ENCODE measurements around the gene ELOB. TPM values are rescaled to one million over a fixed set of nuclear protein-coding genes. Genes with fewer than 3 reads are reported as not detected.

The ELOB gene
- total RNA-seq, 1 donor from 2014 or later: 196 TPM

DNA sequence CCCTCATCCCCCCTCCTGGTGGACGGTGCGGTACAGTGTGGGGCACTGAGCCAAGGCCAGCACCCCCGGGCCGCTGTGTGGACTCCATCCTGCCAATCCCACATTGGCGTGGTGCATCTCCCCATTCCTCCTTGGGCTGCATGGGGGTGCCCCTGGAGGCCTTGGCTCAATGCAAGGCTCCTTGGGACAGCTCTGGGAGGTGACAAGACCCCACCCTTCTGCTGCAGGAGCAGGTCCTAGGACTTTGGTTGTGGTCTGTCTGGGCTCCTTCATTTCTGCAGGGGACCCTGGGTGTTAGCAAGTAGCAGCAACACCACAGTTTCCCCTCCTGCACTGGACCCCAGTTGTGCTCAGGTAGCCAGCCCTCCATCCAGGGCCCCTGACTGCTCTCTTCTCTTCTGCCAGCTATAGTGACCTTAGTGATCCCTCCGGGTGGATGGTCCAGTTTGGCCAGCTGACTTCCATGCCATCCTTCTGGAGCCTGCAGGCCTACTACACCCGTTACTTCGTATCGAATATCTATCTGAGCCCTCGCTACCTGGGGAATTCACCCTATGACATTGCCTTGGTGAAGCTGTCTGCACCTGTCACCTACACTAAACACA, 41.3 kb upstream of the ELOB start:
- no peaks in the 10 kb centered on the region for H3K9me3 ChIP-seq
- TF ChIP-seq, protein P1, sequence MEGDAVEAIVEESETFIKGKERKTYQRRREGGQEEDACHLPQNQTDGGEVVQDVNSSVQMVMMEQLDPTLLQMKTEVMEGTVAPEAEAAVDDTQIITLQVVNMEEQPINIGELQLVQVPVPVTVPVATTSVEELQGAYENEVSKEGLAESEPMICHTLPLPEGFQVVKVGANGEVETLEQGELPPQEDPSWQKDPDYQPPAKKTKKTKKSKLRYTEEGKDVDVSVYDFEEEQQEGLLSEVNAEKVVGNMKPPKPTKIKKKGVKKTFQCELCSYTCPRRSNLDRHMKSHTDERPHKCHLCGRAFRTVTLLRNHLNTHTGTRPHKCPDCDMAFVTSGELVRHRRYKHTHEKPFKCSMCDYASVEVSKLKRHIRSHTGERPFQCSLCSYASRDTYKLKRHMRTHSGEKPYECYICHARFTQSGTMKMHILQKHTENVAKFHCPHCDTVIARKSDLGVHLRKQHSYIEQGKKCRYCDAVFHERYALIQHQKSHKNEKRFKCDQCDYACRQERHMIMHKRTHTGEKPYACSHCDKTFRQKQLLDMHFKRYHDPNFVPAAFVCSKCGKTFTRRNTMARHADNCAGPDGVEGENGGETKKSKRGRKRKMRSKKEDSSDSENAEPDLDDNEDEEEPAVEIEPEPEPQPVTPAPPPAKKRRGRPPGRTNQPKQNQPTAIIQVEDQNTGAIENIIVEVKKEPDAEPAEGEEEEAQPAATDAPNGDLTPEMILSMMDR (IDR thresholded peaks at IDR 0.05): no peak
- H3K27me3 ChIP-seq (ENCODE audit: low read depth): peaks cover 22% of the 10 kb centered on the region
- H3K27ac ChIP-seq: no peak overlapping the region
- no peaks in the 10 kb centered on the region for H3K4me1 ChIP-seq
- no peaks in the 10 kb centered on the region for H3K36me3 ChIP-seq
- no peak overlapping the region for H3K4me3 ChIP-seq
- ATAC-seq (no peak), DNase-seq (peak; percentile 29)
- intact Hi-C loops (cut with DNase I): no loop called here

DNA sequence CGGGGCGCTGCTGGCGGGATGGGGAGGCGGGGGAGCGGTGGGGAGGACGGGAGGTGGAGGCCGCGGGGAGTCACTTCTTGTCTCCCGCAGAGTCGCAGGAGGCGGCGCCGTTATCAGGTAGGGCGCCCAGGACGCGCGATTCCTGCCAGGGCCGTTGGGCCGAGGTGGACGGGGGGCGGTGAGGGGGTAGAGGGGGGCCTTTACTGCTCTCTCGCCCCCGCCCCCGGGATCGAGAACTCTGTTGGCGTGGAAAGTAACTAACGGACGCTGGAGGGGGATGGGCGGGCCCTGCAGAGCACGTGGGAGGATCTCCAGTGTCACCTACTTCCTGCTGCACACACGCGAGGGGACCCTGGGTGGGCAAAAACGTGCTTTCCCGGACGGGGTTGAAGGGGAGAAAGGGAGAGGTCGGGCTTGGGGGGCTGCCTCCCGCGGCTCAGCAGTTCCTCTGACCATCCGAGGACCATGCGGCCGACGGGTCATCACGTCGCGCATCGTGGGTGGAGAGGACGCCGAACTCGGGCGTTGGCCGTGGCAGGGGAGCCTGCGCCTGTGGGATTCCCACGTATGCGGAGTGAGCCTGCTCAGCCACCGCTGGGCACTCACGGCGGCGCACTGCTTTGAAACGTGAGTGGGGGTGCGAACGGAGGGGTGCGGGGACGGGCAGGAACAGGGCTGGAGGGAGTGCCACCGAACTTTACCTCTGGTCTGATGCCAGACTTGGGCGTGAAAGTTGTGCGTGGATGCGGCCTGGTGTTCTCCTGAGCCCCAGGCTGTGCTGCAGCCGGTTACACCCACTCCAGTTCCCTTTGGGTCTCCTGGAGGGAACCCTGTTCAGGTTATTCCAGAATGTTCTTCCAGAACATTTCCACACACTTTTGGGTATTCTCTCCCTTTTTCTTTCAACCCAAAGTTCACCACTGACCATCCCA, 40.5 kb upstream of the ELOB start:
- peak; percentile 46 for DNase-seq
- ATAC-seq: no peak
- H3K9me3 ChIP-seq: no peaks in the 10 kb centered on the region
- H3K27me3 ChIP-seq (ENCODE audit: low read depth): peaks cover 26% of the 10 kb centered on the region
- no peak overlapping the region for H3K27ac ChIP-seq
- intact Hi-C loops (cut with DNase I): no loop called here
- H3K4me1 ChIP-seq: no peaks in the 10 kb centered on the region
- peak overlapping the region; percentile 19 for H3K4me3 ChIP-seq
- TF ChIP-seq, protein P1 (IDR thresholded peaks at IDR 0.05): no peak
- H3K36me3 ChIP-seq: no peaks in the 10 kb centered on the region

DNA sequence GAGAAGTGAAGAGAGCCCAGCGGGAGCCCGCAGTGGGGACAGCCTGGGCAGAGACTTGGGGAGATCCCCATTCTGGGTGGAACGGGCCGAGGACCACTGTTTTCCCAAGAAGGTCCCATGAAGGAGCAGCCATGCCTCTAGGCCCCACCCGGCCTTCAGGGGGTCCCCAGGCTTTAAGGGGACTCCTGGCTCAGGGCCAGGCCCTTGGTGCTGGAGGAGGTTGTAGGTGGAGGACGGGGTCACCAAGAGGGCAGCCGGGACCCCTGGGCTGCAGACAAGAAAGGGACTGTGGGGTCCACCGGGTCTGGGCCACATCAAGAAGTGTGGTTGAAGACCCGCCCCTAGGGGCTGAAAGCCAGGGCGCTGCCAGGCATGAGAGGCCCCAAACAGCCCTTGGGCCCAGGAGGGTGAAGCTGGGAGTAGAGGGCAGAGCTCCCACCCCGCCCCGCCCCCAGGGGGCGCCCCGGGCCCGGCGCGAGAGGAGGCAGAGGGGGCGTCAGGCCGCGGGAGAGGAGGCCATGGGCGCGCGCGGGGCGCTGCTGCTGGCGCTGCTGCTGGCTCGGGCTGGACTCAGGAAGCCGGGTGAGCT, 39.8 kb upstream of the ELOB start, which contains the start of gene PRSS21:
Gene PRSS21 (plus strand): TSS at position 487 of the 589 bp plus-strand sequence. CDS start 32 bp downstream, at position 519.
- intact Hi-C loops (cut with DNase I): no loop called here
- H3K4me3 ChIP-seq: peak within 1 kb of the TSS; percentile 19

DNA sequence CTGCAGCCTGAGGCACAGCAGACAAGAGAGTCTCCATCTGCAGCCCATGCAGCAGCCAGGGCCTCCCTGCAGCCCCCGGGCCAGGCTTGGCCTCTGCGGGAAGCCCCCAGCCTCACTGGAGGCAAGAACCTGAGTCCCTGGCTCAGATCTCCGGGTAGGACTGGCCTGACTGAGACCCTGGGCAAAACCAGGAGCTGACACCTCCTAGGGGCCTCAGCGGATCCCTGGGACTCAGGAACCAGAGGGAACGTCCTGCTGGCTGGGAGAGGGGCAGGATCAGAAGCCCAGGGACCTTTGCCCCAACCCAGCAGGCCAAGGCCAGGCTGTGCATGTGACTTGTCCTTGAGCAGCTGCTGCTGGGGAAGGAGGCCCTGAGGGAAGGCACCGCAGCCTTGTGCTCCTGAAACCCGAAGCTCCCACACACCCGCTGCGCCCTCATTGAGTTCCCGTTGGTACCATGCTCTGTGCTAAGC, 38.3 kb upstream of the ELOB start:
- DNase-seq: peak; percentile 53
- peaks cover 33% of the 10 kb centered on the region for H3K27me3 ChIP-seq (ENCODE audit: low read depth)

More for the DNA sequence above, 39.8 kb upstream of the ELOB start, which contains the start of gene PRSS21:
- peak; percentile 44 for DNase-seq
- Histone ChIP-seq H3K27me3 (ENCODE audit: low read depth) (peaks cover 33% of the 10 kb centered on the region), H3K27ac (no peak within 1 kb of the TSS), H3K4me1 (no peaks in the 10 kb centered on the region), H3K36me3 (no peaks in the 10 kb centered on the region), H3K9me3 (no peaks in the 10 kb centered on the region)
- TF ChIP-seq, protein P1 (IDR thresholded peaks at IDR 0.05): peak; percentile 13
- ATAC-seq: peak; percentile 4 to 48

More for the DNA sequence above, 38.3 kb upstream of the ELOB start:
- Histone ChIP-seq H3K9me3 (no peaks in the 10 kb centered on the region), H3K27ac (no peak overlapping the region), H3K4me1 (no peaks in the 10 kb centered on the region), H3K36me3 (no peaks in the 10 kb centered on the region), H3K4me3 (no peak overlapping the region)
- TF ChIP-seq, protein P1 (IDR thresholded peaks at IDR 0.05): no peak
- ATAC-seq: no peak
- intact Hi-C loops (cut with DNase I): no loop called here

Measured in lower lobe of right lung (tissue), 2 donors.